ENCODE results near the gene SNCB. TPM values are rescaled to one million over a fixed set of nuclear protein-coding genes. Genes with fewer than 3 reads are reported as not detected.

Gene SNCB
- total RNA-seq, 2 experiments from 2014 or later, result not detected

DNA sequence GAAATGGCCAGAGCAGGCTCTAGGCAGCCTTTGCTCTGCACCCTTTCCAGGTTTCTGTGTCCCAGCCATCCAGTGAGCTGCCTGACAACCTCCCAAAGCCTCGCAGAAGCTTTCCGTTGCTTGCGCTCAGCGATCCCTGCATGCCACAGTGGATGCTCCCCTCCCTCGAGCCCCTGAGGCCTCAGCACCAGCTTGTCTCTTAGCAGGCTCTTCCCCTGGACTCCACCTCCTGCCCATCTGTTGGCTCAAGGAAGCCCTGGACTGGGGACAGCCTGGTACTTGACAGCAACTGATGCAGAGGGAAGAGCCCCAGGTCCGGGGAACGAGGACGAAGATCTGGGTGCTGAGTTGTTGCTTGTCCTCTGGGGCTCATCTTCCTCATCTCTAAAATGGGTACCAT is 40.1 kb upstream of the SNCB start:
- Mint-ChIP-seq H3K9me3 (no peaks in the 10 kb centered on the region), H3K36me3 (ENCODE audit: low read depth) (no peaks in the 10 kb centered on the region), H3K4me3 (no peak overlapping the region), H3K27ac (no peak overlapping the region), H3K4me1 (no peaks in the 10 kb centered on the region), H3K27me3 (peaks cover 20% of the 10 kb centered on the region)
- no peak for DNase-seq
- POLR2A ChIA-PET, result no interaction called here
- CTCF ChIA-PET, result interaction anchor here (1.5 to 3.7 kb wide), 2 partner anchors 10 to 11 kb away, joined by 4 to 23 read pairs; no protein-coding TSS in a partner anchor

DNA sequence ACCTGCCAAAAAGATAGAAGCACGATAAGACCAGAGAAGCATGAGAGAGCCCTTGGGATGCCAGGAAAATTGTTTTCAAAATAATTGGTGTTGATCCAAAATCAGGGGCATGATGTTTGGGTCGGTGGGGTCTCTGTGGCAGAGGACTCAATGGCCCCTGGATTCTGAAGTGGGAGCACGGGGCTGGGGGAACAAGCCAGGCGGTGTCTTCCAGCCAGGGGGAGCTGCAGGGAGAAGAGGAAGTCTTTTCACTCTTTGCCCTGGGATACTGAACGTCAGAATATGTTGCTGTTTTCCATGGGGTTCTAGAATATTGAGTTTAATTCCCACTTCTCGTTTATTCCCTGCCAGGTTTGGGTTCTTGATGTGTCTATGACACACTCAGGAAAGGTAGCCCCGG is 37.3 kb upstream of the SNCB start:
- Mint-ChIP-seq H3K4me3 (no peak overlapping the region), H3K36me3 (ENCODE audit: low read depth) (no peaks in the 10 kb centered on the region), H3K27me3 (peaks cover 23% of the 10 kb centered on the region), H3K4me1 (no peaks in the 10 kb centered on the region), H3K9me3 (no peaks in the 10 kb centered on the region), H3K27ac (no peak overlapping the region)
- ChIA-PET POLR2A (no interaction called here), CTCF (interaction anchor here (1.3 kb wide), 1 partner anchor 10 kb away, joined by 4 read pairs; no protein-coding TSS in a partner anchor)
- DNase-seq, result no peak

DNA sequence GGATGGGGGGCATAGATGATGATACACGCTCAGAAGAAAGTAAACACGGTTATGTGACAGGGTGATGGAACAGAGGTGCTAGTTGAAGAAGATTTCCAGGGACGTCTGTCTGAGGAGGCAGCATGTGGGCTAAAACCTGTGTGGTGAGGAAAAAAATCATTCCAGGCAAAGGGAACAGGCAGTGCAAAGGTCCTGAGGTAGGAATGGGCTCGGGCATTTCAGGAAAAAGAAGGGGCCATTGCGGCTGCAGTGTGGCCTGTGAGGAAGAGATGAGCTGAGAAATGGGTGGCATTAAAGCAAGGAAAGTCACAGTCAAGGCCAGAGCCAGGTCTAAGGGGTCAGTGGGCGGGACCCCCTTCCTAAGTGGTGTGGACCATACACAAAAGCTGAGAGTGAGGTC is 35.2 kb upstream of the SNCB start:
- Mint-ChIP-seq H3K4me1 (peaks cover 4% of the 10 kb centered on the region), H3K9me3 (no peaks in the 10 kb centered on the region), H3K27ac (no peak overlapping the region), H3K27me3 (peaks cover 16% of the 10 kb centered on the region), H3K36me3 (ENCODE audit: low read depth) (no peaks in the 10 kb centered on the region), H3K4me3 (no peak overlapping the region)
- DNase-seq, result no peak
- ChIA-PET CTCF (interaction anchor here (1.3 kb wide), 1 partner anchor 19 kb away, joined by 5 read pairs; the partner anchor contains the start of gene TSPAN17), POLR2A (no interaction called here)

DNA sequence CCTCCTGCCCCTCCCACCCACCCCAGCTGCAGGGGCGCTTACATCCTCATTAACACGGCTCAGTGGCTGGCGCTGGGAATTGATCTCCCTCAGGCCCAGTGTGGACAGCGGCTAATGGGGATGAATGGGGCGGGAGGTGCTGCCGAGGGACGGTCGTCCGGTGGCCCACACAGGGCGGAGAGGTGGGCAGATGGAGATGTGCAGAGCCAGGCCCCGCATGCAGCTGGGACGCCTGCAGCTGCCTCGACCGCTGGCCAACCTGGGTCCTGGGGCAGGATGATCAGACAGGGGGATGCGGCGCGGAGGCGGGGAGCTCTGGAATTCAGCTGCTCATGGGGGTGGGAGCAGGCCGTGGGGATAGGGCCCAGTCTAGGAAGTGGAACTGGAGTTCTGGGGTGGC is 34.6 kb upstream of the SNCB start:
- DNase-seq, result no peak
- Mint-ChIP-seq H3K27me3 (peaks cover 16% of the 10 kb centered on the region), H3K27ac (no peak overlapping the region), H3K4me3 (no peak overlapping the region), H3K9me3 (no peaks in the 10 kb centered on the region), H3K36me3 (ENCODE audit: low read depth) (no peaks in the 10 kb centered on the region), H3K4me1 (peaks cover 8% of the 10 kb centered on the region)
- CTCF ChIA-PET, result no interaction called here
- POLR2A ChIA-PET, result no interaction called here

DNA sequence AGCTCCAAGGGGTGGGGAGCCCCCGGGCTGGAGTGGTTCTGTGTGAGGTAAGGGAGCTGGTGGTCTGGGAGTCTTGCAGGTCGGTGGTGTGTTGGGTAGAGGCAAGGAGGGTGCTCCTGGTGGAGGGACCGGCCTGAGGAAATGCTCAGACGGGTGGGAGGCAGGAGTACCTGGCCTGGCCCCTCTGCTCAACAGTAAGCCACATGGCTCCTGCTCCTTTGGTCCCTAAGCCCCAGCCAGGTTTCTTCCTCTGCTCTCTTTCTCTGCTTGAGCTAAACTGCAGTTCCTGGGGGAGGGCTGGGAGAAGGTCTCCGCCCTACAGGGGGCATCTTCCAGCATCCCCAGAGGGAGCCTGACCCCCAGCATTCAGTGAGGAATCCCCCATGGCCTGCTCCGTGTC is 34.1 kb upstream of the SNCB start:
- Mint-ChIP-seq H3K36me3 (ENCODE audit: low read depth) (no peaks in the 10 kb centered on the region), H3K27me3 (peaks cover 16% of the 10 kb centered on the region), H3K4me3 (no peak overlapping the region), H3K4me1 (peaks cover 11% of the 10 kb centered on the region), H3K9me3 (no peaks in the 10 kb centered on the region), H3K27ac (no peak overlapping the region)
- CTCF ChIA-PET, result no interaction called here
- DNase-seq, result no peak
- POLR2A ChIA-PET, result no interaction called here

DNA sequence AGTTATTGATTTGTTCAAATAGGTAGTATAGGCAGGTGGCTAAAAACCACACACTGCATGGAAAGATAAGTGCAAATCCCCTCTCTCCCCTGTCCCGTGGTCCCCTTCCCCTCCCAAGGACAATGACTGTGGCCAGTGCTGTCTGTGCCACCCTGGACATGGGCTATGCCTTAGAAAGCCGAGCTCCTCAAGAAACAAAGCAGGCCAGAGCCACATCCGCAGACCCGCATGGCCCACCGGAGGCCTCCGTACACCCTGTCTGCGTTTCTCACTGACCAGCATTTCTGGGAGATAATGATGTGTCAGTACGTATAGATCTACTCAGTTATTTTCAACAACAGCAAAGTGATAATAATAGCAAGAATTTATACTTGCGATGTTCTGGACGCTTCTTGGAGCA is 33.2 kb upstream of the SNCB start:
- no peak overlapping the region for H3K4me3 Mint-ChIP-seq
- H3K27ac Mint-ChIP-seq, result no peak overlapping the region
- CTCF ChIA-PET, result no interaction called here
- no peak for DNase-seq
- H3K9me3 Mint-ChIP-seq, result no peaks in the 10 kb centered on the region
- peaks cover 11% of the 10 kb centered on the region for H3K27me3 Mint-ChIP-seq
- POLR2A ChIA-PET, result no interaction called here
- H3K36me3 Mint-ChIP-seq (ENCODE audit: low read depth), result no peaks in the 10 kb centered on the region
- peaks cover 20% of the 10 kb centered on the region for H3K4me1 Mint-ChIP-seq

DNA sequence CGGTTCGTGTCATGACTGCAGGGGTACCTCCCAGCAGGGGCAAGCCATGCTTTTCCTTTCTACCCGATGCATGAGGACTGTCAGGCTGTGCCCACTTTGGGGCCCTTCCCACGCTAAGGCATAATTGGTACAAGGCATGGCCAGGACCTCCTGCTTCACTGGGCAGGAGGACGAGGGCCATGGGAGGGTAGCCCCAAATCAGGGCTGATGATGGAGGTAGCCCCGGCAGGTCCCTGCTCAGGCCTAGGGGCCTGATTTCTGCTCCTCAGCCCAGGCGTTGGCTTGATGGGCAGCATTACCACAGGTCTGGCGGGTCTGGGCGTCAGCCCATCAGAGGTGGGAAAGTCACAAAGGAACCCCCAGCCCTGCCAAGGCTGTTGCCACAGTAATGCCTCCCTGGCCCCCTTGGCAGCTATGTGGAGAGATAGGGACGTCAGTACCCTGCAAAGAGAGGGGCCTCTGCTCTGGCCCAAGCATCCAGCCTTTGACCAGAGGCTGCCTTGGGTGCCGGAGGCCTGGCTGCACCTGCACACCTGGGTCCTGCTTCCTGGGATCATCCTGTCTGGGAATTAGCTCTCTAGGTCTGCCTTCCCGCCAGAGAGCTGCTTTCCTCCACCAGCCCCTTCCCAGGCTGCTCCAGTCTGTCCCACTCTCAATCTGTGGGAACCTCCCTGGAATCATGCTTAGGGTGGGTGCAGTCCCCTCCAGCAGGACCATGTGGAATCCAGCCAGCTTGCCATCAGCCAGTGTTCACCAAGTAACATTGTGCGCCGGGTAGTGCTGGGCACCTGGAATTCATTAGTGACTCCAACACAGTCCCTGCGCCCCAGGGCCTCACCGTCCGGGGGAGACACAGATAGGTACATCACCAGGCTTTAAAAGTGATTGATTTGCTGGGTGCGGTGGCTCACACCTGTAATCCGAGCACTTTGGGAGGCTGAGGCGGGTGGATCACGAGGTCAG is 32.3 kb upstream of the SNCB start:
- no peak for DNase-seq
- Mint-ChIP-seq H3K9me3 (no peaks in the 10 kb centered on the region), H3K4me3 (no peak overlapping the region), H3K27me3 (peaks cover 11% of the 10 kb centered on the region), H3K4me1 (peaks cover 29% of the 10 kb centered on the region), H3K27ac (no peak overlapping the region), H3K36me3 (ENCODE audit: low read depth) (peaks cover 3% of the 10 kb centered on the region)
- ChIA-PET CTCF (no interaction called here), POLR2A (no interaction called here)

DNA sequence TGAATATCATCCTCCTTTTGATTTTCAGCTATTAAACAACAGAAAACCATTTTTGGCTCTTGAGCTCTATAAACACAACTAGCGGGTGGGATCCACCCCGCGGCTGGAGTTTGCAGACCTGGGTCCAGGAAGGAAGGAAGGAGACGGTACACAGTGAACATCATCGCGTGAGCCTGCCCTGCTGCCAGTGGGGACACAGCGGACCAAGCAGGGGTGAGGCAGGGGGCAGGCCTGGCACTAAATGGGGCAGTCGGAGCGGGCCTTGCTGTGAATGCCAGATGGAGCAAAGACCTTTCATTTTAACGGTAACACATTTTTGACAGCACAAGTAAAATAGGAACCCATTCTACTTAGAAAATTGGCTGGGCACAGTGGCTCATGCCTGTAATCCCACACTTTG is 31.3 kb upstream of the SNCB start:
- Mint-ChIP-seq H3K4me1 (peaks cover 29% of the 10 kb centered on the region), H3K27ac (no peak overlapping the region), H3K36me3 (ENCODE audit: low read depth) (peaks cover 3% of the 10 kb centered on the region), H3K27me3 (peaks cover 7% of the 10 kb centered on the region), H3K4me3 (no peak overlapping the region), H3K9me3 (no peaks in the 10 kb centered on the region)
- ChIA-PET POLR2A (no interaction called here), CTCF (interaction anchor here (0.8 to 6.3 kb wide), 25 partner anchors 8 to 932 kb away, joined by 3 to 81 read pairs (median 5); partner anchors contain the start of genes FAF2 and TSPAN17)
- no peak for DNase-seq

DNA sequence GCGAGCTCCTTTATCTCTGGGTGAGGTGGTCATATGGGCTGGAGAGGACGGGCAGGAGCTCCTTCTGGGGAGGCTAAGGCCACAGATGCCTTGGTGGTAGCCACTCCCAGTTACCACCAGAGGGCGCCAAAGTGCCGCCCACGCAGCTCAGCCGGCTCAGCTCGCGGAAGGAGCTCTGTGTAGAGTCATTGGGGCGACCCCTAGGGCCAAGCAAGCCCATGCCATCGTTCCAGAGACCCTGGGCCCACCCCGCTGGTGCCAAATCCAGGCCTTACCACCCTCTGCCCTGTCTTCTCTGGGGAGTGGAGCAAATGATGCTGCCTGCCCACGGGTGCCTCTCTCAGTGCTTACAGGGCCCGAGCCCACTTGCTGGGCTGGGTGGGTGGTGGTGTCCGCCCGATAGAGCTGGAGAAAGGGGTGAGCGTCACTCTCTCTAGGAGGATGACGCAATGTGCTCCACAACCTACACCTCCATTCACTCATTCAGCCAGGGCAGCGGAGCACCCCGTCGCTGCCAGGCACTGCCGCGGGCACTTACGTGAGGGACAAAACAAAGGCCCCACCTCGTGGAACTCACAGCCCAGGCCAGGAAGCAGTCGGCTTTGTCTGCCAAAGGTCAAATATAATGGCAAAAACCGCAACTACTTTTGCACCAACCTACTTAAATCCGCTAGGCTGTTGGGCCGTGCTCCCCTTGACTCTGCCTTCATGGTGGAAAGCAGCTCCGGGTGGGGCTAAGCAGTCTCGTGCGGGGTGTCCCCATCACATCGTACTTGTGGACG is 30.7 kb upstream of the SNCB start:
- peak; percentile 77 for DNase-seq
- POLR2A ChIA-PET, result interaction anchor here (1.1 to 1.4 kb wide), 4 partner anchors 10 to 345 kb away, joined by 3 to 8 read pairs (median 6); no protein-coding TSS in a partner anchor
- Mint-ChIP-seq H3K4me3 (no peak overlapping the region), H3K4me1 (peaks cover 29% of the 10 kb centered on the region), H3K36me3 (ENCODE audit: low read depth) (peaks cover 6% of the 10 kb centered on the region), H3K27me3 (peaks cover 7% of the 10 kb centered on the region), H3K9me3 (no peaks in the 10 kb centered on the region), H3K27ac (no peak overlapping the region)
- CTCF ChIA-PET, result interaction anchor here (0.6 to 6.3 kb wide), 101 partner anchors 9 to 931 kb away, joined by 3 to 81 read pairs (median 4); partner anchors contain the start of genes CLTB, EIF4E1B, FAF2 and HK3

DNA sequence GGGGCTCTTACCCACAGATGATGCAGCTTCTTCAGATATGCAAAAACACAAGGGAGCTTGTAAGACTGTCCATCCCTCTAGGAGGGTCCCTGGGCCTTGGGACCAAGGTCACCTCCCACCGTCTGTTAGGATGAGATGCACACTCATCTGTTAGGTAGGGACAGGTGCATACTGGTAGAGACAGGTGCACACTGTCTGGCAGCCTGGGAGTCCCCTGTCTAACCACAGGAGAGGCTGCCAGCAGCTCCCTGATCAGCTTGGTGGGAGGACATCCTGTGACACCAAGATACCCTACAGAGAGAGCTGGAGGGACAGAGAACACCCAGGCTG is 30.2 kb upstream of the SNCB start:
- ChIA-PET CTCF (interaction anchor here (0.6 to 6.3 kb wide), 90 partner anchors 9 to 931 kb away, joined by 3 to 81 read pairs (median 4); partner anchors contain the start of genes CLTB, EIF4E1B, FAF2 and HK3), POLR2A (interaction anchor here (1.1 to 1.4 kb wide), 4 partner anchors 10 to 345 kb away, joined by 3 to 8 read pairs (median 6); no protein-coding TSS in a partner anchor)
- no peak overlapping the region for H3K27ac Mint-ChIP-seq
- no peaks in the 10 kb centered on the region for H3K9me3 Mint-ChIP-seq
- peaks cover 6% of the 10 kb centered on the region for H3K27me3 Mint-ChIP-seq
- H3K4me3 Mint-ChIP-seq, result no peak overlapping the region
- no peak for DNase-seq
- H3K4me1 Mint-ChIP-seq, result peaks cover 29% of the 10 kb centered on the region
- peaks cover 7% of the 10 kb centered on the region for H3K36me3 Mint-ChIP-seq (ENCODE audit: low read depth)

DNA sequence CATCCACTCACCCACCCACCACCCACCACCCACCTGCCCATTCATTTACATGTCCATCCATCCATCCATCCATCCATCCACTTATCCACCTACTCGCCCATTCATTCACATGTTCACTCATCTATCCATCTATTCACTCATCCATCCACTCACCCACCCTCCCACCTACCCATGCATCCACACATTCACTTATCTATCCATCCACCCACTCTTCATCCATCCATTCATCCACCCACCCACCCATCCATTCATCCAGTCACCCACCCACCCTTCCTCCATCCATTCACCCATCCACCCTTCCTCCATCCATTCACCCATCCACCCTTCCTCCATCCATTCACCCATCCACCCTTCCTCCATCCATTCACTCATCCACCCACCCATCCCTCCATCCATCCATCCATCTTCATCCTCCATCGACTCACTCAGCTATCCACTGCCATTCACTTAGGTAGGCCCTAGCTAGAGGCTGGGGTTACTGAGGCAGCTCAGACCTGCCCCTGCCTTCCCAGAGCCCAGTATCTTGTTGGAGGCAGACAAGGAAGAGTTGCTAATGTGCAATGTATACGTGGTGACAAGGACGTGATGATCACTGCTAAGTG is 29.6 kb upstream of the SNCB start:
- Mint-ChIP-seq H3K36me3 (ENCODE audit: low read depth) (peaks cover 11% of the 10 kb centered on the region), H3K27ac (no peak overlapping the region), H3K27me3 (peaks cover 5% of the 10 kb centered on the region), H3K9me3 (no peaks in the 10 kb centered on the region), H3K4me3 (no peak overlapping the region), H3K4me1 (peaks cover 29% of the 10 kb centered on the region)
- ChIA-PET CTCF (interaction anchor here (0.6 to 6.3 kb wide), 80 partner anchors 9 to 649 kb away, joined by 3 to 81 read pairs (median 5); partner anchors contain the start of genes CLTB, EIF4E1B, FAF2 and HK3), POLR2A (interaction anchor here (1.1 to 1.4 kb wide), 4 partner anchors 9 to 346 kb away, joined by 3 to 8 read pairs (median 6); no protein-coding TSS in a partner anchor)
- no peak for DNase-seq

DNA sequence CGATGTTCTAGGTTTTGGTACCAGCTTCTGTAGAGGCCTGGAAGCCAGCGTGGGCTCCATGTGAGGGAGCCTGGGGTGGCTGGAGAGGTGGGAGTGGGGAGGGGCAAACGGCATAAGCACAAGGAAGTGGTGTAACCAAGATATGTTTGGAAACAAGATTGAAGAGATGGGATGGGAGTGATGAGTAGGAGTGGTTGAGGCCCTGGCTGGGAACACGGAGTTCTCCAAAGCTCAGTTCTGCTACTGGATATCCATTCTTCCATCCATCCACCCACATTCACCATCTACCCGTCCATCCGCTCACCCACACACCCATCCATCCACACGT is 29.1 kb upstream of the SNCB start:
- DNase-seq, result no peak
- Mint-ChIP-seq H3K4me1 (peaks cover 29% of the 10 kb centered on the region), H3K4me3 (no peak overlapping the region), H3K27me3 (peaks cover 5% of the 10 kb centered on the region), H3K36me3 (ENCODE audit: low read depth) (peaks cover 11% of the 10 kb centered on the region), H3K27ac (no peak overlapping the region), H3K9me3 (no peaks in the 10 kb centered on the region)
- ChIA-PET POLR2A (interaction anchor here (2.6 kb wide), 1 partner anchor 12 kb away, joined by 14 read pairs; the partner anchor contains the start of gene TSPAN17), CTCF (interaction anchor here (0.7 to 6.3 kb wide), 12 partner anchors 8 to 454 kb away, joined by 3 to 81 read pairs (median 6); partner anchors contain the start of genes HK3 and TSPAN17)
